HL-60/S4 (cell line): ENCODE results near the gene OR2T6.
"Not testable (repeated sequence)": the region's sequence is repeated elsewhere in the genome, so short reads cannot be mapped to it uniquely, and the experiment has no call there.

Experiments
- in situ Hi-C: fragments of 300-500 bp; cut with MboI; formaldehyde crosslinking; loops from 2 replicates; pipeline ENCODE4 v1.14.3; 2022; ENCODE audit warnings: low sequenced_read_pairs

OR2T6 gene, protein sequence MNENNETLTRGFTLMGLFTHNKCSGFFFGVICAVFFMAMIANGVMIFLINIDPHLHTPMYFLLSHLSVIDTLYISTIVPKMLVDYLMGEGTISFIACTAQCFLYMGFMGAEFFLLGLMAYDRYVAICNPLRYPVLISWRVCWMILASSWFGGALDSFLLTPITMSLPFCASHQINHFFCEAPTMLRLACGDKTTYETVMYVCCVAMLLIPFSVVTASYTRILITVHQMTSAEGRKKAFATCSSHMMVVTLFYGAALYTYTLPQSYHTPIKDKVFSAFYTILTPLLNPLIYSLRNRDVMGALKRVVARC

DNA sequence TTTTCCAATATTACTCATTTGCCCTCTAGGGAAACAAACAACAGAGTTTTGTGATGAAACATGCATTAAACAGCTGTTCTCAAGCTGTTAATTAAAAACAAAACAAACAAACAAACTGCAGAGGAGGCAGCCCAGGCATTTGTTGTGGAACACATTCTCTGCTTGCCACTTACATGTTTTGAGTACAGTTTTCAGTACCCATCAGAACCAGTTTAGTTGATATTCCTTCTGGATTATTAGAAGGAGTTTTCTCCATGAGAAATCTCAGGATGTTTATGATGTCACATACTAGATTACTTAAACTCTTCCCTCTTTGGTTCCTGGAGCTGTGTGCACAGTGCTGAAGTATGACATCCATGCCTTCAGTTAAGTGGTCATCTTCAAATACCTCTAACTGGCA, at the start of gene OR2T6:
TSS of gene OR2T6 (plus strand) at position 301 of the 400 bp plus-strand sequence. CDS start 11,863 bp downstream, outside the sequence.
- in situ Hi-C loops: no loop called here

DNA sequence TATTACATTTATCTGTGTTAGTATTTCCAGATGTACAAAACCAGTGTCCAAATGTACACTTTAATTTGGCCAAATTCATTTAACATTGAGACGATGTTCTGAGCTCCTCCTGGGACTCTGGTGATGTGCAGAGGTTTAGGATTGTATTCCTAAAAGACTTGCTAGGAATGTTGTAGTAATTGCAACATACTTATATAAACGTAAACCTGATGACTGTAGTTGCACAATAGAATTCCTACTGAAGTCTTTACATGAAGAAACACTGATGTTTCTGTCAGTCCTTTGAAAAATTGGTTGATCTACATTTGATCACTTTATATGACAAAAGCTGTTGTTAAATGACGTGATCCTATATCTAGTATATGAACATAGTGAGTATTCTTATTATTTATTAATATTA, 32.1 kb upstream of the OR2T6 start:
- in situ Hi-C loops: no loop called here

GRCh38 chr1:248348475-248348874, 27.1 kb upstream of the OR2T6 start, which contains the start of gene OR14C36:
Gene OR14C36, plus strand, starts transcription at chr1:248348775. Its CDS starts 0 bp downstream, at chr1:248348775.
- in situ Hi-C loops: no loop called here

DNA sequence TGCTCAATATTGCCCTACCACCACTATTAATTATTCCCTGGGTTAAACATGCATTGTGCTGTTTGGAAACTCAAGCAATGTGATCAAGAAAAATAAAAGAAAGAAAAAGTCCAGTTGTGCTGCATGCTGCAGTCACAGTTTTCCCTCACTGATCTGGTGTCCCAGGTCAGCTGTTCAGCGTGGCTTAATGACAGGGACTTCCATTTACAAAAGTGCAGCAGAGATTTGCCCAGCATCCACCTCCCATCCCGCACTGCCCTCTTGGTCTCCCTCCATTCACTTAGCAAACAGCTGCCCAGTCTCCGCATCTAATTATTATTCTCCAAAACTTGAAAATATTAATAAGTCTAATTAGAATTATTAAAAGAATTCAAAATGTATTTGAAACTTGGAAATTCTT, 16.1 kb upstream of the OR2T6 start:
- in situ Hi-C loops: no loop called here

GRCh38 chr1:248361121-248361715, 14.3 kb upstream of the OR2T6 start, which contains the start of gene OR2T4:
Gene OR2T4, plus strand, starts transcription at chr1:248361665. Its CDS starts 0 bp downstream, at chr1:248361665.
- in situ Hi-C loops: no loop called here

- in situ Hi-C loops: no loop called here
Observed at GRCh38 chr1:248366609-248367008, 8.9 kb upstream of the OR2T6 start.

GRCh38 chr1:248372394-248372793, 3.2 kb upstream of the OR2T6 start:
- in situ Hi-C loops: no loop called here

GRCh38 chr1:248373761-248374160, 1.8 kb upstream of the OR2T6 start:
- in situ Hi-C loops: no loop called here

DNA sequence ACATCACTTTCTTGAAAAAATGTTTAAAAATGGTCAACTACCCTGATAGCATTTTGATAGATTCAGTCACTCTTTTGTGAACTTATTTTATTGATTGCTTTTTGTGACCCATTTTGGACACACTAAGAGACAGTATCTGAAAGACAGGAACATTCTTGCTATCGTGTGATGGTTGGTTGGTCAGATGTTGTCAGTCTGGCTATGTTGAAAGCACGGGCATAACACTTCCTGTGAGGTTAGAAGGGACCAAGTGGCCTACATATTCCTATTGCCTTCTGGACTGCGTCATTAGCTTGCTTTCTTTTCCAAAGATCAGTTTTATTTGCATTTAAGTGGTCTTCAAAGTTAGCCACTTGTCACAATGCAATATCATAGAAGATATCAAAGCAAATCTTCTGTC, 1.4 kb downstream of the OR2T6 start:
- in situ Hi-C loops: no loop called here

- in situ Hi-C loops: no loop called here
Observed at GRCh38 chr1:248380854-248381253, 5.3 kb downstream of the OR2T6 start.

DNA sequence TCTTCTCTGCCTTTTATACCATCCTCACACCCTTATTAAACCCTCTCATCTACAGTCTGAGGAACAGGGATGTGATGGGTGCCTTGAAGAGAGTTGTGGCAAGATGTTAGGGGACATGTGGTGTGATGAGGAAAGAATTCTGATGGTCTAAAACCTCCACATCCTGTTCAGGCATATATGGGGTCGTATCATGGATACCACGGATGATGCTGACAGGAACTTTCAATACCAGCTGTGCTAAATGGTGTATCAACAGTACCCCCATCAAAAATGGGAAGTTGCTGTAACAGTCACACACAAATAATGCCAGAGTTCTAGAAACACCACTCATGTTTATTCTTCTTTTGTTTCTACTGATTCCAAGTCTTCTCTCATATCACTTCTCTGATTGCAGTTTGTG, 12.9 kb downstream of the OR2T6 start:
- in situ Hi-C loops: no loop called here

DNA sequence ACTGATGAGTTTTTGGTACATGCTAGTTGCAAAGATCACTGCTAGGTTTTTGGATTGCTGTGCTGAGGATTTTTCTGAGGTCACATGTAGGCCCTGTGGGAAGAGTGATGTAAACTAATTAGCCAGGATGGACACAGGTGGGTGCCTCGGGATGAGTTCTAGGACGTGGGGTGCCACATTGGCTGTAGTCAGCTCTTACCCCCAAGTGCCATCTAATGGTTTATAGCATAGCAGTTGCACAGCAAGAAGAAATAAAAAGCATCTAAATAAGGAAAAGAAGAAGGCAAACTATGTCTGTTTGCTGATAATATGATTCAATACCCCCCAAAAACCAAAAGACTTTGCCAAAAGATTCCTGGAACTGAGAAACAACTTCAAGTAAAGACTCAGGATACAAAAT, 17.5 kb downstream of the OR2T6 start:
- in situ Hi-C loops: no loop called here

DNA sequence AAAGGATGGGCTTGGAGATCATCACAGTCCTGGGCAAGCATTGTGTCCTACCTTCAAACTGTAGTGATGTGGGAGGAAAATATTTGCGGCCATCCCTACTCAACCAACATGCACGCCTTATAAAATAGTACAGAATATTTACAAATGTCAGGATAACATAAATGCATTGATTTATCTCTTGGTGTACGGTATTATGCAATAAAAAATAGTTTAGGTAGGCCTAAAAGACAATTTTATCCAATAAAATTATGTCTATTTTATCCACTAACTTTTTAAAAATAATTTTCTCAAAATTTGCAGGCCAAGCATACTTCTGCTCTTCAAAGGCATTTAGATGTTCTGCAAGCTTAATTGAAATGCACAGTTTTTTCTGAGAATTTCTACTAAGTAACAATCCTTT, 27.2 kb downstream of the OR2T6 start, which contains the start of gene OR2T1:
TSS of gene OR2T1 (plus strand) at position 301 of the 400 bp plus-strand sequence. CDS start 3,100 bp downstream, outside the sequence.
- in situ Hi-C loops: no loop called here

DNA sequence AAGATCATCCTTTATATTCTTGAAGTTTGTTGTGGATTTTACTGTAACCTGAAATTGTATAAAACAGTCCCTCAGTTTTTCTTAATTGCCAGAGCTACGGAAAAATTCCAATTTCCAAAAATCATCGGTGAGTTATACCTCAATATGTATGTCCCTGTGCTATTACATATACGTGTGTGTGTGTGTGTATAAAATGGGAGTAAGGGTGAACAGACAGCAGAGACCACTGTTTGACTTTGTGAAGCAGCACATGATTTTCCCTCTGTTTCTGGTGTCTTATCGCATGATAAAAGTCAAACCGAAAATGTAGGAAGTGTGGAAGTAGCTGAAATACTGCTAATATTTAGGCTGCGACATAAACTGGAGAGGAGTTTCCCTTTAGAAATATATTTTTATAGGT, 28.5 kb downstream of the OR2T6 start:
- in situ Hi-C loops: no loop called here

DNA sequence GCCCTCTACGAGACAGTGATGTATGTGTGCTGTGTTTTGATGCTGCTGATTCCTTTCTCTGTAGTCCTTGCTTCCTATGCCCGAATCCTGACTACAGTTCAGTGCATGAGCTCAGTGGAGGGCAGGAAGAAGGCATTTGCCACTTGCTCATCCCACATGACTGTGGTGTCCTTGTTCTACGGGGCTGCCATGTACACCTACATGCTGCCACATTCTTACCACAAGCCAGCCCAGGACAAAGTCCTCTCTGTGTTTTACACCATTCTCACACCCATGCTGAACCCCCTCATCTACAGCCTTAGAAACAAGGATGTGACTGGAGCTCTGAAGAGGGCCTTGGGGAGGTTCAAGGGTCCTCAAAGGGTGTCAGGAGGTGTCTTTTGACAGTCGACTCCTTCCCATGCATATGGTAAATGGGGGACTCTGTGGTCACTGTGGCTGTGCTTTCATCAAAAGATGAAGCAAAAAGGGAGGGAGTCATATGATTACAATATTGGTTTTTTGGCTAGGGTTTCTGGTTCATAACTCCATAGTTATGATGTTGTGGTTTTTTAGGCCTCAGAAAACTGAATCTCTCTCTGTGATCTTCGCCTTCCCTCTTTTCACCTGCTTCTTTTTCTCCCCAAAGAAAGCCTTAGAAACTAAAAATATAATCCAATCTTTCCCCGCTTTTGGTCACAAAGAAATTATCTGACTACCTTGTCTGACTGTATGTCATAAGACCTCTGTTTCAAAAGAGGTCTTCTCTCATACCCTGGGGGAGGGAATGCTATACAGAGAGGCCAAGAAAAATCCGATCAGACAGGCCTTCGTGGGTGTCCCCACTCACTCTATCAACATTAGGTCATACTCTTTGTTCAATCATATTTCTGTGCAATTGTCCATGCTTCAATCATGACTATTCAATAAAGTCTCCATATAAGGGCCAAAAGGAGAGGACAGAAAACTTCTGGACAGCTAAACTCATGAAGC, 31.5 kb downstream of the OR2T6 start:
- in situ Hi-C loops: no loop called here

DNA sequence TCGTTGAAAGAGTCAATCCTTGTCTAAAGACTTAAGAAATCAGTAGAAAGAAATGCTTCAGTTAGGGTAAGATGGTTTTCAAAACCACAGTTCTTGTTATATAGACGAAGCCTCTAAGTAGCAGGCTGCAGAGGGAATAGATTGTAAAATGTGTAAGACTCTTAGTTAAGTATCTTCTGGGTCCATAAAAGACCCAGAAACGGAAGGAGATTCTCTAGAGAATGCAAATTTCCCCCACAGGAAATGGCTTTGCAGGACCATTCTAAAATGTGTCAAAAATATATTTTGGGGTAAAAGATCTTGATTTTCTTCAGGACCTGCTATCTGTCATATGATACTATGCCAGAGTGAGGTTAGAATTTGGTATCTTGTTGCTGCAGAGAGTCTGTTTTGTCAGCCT, 40.7 kb downstream of the OR2T6 start:
- in situ Hi-C loops: no loop called here

DNA sequence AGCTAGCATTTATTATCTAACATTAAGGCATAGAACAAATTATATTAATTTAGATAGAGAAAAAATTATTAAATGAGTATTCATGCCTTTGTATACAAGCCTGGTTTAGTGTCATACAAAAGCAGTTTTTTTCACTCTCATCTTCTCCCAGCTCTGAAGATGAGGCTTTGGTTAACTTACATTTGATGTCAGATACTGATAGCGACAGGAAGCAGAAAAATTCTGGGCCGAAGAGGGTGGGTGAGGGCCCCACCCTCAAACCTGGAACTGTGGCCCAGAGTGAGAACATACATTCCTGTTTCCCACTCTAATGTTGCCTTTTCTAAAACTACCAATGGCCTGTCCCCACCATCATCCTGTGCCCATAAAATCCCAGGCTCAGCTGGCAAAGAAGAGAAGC, 42.3 kb downstream of the OR2T6 start:
- in situ Hi-C loops: no loop called here

GRCh38 chr1:248421384-248421783, 45.8 kb downstream of the OR2T6 start:
- in situ Hi-C loops: no loop called here

GRCh38 chr1:248427526-248428191, 52.1 kb downstream of the OR2T6 start:
- in situ Hi-C loops: not testable (repeated sequence)

GRCh38 chr1:248428192-248428533, 52.6 kb downstream of the OR2T6 start:
- in situ Hi-C loops: not testable (repeated sequence)

GRCh38 chr1:248431683-248432082, 56.1 kb downstream of the OR2T6 start:
- in situ Hi-C loops: not testable (repeated sequence)
